Activated T-cell treated with anti-CD3 and anti-CD28 coated beads, Interleukin-2, amount 50 U/mL, for 4 hours (primary cell): ENCODE results near the gene CAMK1D. TPM values are rescaled to one million over a fixed set of nuclear protein-coding genes. Genes with fewer than 3 reads are reported as not detected.

Source experiments
- ATAC-seq, 2 donors: fragments of 200-7000 bp; cut with Tn5 transposase; one replicate each; pipeline ENCODE4 v1.10.0; 2021
- DNase-seq: peaks from one replicate; pipeline ENCODE4 v3.0.0-alpha.2; 2020
- H3K27me3 Mint-ChIP-seq: one replicate; pipeline ENCODE4 v1.8.0; 2021; ENCODE audit warnings: low read depth, mixed read lengths
- H3K36me3 Mint-ChIP-seq: one replicate; pipeline ENCODE4 v1.8.0; 2022; ENCODE audit warnings: mixed read lengths; ENCODE audit not compliant: insufficient read depth
- H3K4me1 Mint-ChIP-seq: one replicate; pipeline ENCODE4 v1.8.0; 2021; ENCODE audit warnings: low read depth, mixed read lengths
- H3K4me3 Mint-ChIP-seq: one replicate; pipeline ENCODE4 v1.8.0; 2021; ENCODE audit warnings: mild to moderate bottlenecking, moderate library complexity, mixed read lengths
- H3K9me3 Mint-ChIP-seq: one replicate; pipeline ENCODE4 v1.8.0; 2021; ENCODE audit warnings: mixed read lengths
- total RNA-seq, 3 donors: library from RNA; stranded (reverse); gene quantifications; one replicate each; pipeline ENCODE4 v1.2.1, GENCODE V29; 2021

Gene CAMK1D
- total RNA-seq, 3 donors from 2014 or later: 6.3 to 7.8 (median 6.7) TPM

- peaks cover 56% of the 10 kb centered on the region for H3K4me1 Mint-ChIP-seq
- ATAC-seq (no peak), DNase-seq (no peak)
- peaks cover 6% of the 10 kb centered on the region for H3K9me3 Mint-ChIP-seq
- H3K4me3 Mint-ChIP-seq: peak overlapping the region; percentile 62
- peaks cover 10% of the 10 kb centered on the region for H3K36me3 Mint-ChIP-seq
- no peaks in the 10 kb centered on the region for H3K27me3 Mint-ChIP-seq
Observed at GRCh38 chr10:12587451-12587888, 238.1 kb downstream of the CAMK1D start.

DNA sequence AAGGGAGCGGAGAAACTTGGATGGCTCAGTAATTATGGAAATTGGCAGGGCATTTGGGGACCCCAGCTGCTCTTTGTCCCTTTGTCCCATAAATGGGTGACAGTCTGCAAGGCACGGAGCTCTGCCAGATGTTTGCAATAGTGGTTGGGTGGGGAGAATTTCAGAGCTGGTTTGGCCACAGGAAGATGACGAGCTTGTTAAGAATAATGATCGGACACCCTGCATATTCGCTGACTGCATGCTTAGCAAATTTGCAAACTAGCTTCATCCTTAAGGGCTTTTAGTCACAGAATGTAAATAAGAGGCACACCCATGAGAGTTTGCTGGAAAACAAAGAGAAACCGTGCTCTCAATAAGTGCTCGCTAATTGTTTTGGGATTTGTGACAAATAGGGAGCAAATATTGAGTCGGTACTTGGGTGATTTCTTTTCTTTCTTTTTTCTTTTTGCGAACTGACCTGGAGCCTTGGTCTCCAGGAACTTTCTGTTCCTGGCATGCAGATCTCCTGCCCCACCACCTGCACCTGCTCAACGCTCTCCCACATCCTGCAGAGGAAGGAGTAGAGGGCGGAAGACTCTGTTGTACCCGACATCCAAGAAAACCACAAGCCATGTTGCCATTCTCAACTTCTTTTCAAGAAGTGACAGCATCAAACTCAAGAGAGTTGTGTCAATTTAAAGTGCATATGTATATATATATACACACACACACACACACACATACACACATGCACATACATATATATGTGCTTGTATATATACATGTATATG, 238.9 kb downstream of the CAMK1D start:
- Mint-ChIP-seq H3K9me3 (peaks cover 6% of the 10 kb centered on the region), H3K36me3 (peaks cover 6% of the 10 kb centered on the region), H3K4me3 (peak overlapping the region; percentile 62), H3K27me3 (no peaks in the 10 kb centered on the region), H3K4me1 (peaks cover 60% of the 10 kb centered on the region)
- no peak for ATAC-seq
- no peak for DNase-seq

GRCh38 chr10:12589291-12589690, 239.9 kb downstream of the CAMK1D start:
- no peak for ATAC-seq
- H3K36me3 Mint-ChIP-seq: peaks cover 3% of the 10 kb centered on the region
- H3K4me1 Mint-ChIP-seq: peaks cover 67% of the 10 kb centered on the region
- no peak overlapping the region for H3K4me3 Mint-ChIP-seq
- peaks cover 3% of the 10 kb centered on the region for H3K9me3 Mint-ChIP-seq
- no peak for DNase-seq
- no peaks in the 10 kb centered on the region for H3K27me3 Mint-ChIP-seq

GRCh38 chr10:12589791-12590190, 240.4 kb downstream of the CAMK1D start:
- Mint-ChIP-seq H3K36me3 (peaks cover 3% of the 10 kb centered on the region), H3K9me3 (peaks cover 3% of the 10 kb centered on the region), H3K27me3 (no peaks in the 10 kb centered on the region), H3K4me3 (no peak overlapping the region), H3K4me1 (peaks cover 72% of the 10 kb centered on the region)
- DNase-seq (no peak), ATAC-seq (no peak)

DNA sequence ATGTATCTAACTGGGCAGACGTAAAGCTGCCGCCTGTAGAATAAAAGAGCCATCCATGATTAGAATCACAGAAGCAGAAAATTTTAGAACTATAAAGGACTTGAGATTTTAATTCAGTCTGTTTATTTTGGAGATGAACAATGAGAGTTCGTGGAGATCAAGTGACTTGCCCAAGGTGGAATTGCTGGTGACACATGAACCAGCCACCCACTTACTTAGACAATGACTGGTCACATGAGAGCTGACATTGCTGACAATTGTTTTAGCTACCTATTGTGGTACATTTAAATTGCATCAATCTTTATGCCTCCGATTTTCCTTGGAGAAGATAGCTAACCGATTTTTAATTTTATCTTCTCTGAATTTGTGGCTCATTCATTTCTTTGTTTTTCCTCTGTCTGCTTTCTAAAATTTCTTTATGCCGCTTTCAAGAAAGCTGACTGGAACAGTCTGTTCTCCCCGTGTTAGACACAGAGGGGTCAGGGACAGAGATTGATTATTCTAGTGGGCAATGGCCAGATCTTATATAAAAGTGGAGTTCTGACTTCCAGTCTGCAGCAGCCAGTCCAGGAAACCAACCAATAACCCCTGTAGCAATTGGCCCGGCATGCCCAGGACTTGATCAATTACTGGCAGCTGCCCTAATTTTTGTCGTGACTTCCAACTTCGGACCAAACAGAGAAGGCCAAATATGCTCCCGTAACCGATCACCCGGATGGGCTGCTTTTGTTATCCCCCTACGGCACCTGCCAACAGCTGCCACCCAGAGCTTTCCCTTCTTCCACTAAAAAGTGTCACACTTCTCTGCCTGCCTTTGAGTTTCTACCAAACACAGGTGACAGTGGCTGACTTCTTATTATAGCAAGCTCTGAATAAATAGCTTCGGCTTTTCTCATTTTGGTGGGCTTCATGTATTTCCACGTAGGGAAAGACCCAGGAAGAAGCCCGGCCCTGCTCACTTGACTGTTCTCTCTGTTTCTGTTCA, 241.6 kb downstream of the CAMK1D start:
- peak in 1 of 2 donors; percentile 44 for ATAC-seq
- H3K4me3 Mint-ChIP-seq: no peak overlapping the region

DNA sequence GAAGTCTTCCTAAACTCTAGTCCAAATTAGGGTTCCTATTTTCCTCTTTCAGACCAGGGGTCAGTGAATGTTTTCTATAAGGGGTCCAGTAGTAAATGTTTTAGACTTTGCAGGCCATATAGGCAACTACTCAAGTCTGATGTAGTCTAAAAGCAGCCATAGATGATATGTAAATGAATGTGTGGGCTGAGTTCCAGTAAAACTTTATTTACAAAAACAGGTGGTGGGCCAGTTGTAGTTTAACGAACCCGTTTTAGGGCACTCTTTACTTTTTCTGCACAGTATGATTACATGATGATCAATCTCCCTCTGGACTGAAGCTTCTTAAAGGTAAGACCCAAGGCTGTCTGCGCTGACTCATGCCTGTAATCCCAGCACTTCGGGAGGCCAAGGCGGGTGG, 243.6 kb downstream of the CAMK1D start:
- no peak overlapping the region for H3K4me3 Mint-ChIP-seq
- no peak for DNase-seq
- H3K9me3 Mint-ChIP-seq: no peaks in the 10 kb centered on the region
- ATAC-seq: no peak
- peaks cover 77% of the 10 kb centered on the region for H3K4me1 Mint-ChIP-seq
- H3K27me3 Mint-ChIP-seq: no peaks in the 10 kb centered on the region
- peaks cover 2% of the 10 kb centered on the region for H3K36me3 Mint-ChIP-seq

More for the DNA sequence above, 241.6 kb downstream of the CAMK1D start:
- Mint-ChIP-seq H3K27me3 (no peaks in the 10 kb centered on the region), H3K4me1 (peaks cover 80% of the 10 kb centered on the region), H3K36me3 (peaks cover 2% of the 10 kb centered on the region), H3K9me3 (no peaks in the 10 kb centered on the region)
- DNase-seq: no peak

DNA sequence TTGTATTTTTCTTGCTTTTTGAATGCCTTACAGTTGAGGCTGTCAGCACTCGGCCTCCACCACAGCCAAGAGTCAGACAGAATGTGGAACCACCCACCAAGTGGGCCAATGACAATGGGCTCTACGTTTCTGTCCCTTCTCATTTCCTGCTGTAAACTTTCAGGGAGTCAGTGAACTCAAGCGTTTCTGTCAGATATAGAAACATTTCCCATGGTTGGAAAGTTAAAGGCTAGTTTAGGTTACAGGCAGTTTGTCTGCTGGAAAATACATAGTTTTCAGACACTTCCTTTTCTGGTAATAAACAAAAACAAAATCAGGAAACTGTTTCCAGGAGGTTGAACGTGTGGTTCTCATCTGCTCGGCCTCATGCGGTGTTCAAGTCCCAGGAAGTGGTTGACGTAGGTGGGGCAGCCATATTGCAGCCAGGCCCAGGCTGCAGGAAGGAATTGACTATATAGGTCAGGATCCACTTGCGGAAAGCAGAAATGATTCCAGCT, 245.1 kb downstream of the CAMK1D start:
- DNase-seq (no peak), ATAC-seq (peak; percentile 61 to 78)
- Mint-ChIP-seq H3K9me3 (no peaks in the 10 kb centered on the region), H3K4me1 (peaks cover 72% of the 10 kb centered on the region), H3K4me3 (no peak overlapping the region), H3K27me3 (no peaks in the 10 kb centered on the region), H3K36me3 (peaks cover 5% of the 10 kb centered on the region)

- peaks cover 10% of the 10 kb centered on the region for H3K36me3 Mint-ChIP-seq
- H3K4me1 Mint-ChIP-seq: peaks cover 58% of the 10 kb centered on the region
- DNase-seq (no peak), ATAC-seq (no peak)
- H3K4me3 Mint-ChIP-seq: no peak overlapping the region
- H3K27me3 Mint-ChIP-seq: no peaks in the 10 kb centered on the region
- H3K9me3 Mint-ChIP-seq: no peaks in the 10 kb centered on the region
Observed at GRCh38 chr10:12595936-12596576, 246.7 kb downstream of the CAMK1D start.

DNA sequence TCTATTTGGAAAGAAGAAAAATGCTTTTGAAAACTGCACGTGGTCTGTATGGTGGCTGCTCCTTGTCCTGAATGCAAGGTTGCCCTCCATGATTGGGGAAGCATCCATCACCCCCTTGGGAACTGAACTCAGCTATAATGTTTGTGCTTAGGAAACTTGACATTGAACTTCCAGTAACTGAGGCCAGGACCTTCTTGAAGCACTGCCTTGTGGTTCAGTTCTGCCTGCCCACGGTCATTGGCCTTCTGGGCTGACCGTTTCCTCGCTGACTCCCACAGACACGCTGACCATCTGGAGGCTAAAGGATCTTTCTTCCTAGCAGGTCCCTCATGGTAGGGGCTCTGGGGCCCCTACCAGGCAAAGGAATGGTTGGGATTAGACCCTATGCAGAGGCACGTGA, 247.8 kb downstream of the CAMK1D start:
- Mint-ChIP-seq H3K36me3 (peaks cover 10% of the 10 kb centered on the region), H3K9me3 (no peaks in the 10 kb centered on the region), H3K4me1 (peaks cover 50% of the 10 kb centered on the region), H3K4me3 (no peak overlapping the region), H3K27me3 (no peaks in the 10 kb centered on the region)
- no peak for ATAC-seq
- DNase-seq: no peak

DNA sequence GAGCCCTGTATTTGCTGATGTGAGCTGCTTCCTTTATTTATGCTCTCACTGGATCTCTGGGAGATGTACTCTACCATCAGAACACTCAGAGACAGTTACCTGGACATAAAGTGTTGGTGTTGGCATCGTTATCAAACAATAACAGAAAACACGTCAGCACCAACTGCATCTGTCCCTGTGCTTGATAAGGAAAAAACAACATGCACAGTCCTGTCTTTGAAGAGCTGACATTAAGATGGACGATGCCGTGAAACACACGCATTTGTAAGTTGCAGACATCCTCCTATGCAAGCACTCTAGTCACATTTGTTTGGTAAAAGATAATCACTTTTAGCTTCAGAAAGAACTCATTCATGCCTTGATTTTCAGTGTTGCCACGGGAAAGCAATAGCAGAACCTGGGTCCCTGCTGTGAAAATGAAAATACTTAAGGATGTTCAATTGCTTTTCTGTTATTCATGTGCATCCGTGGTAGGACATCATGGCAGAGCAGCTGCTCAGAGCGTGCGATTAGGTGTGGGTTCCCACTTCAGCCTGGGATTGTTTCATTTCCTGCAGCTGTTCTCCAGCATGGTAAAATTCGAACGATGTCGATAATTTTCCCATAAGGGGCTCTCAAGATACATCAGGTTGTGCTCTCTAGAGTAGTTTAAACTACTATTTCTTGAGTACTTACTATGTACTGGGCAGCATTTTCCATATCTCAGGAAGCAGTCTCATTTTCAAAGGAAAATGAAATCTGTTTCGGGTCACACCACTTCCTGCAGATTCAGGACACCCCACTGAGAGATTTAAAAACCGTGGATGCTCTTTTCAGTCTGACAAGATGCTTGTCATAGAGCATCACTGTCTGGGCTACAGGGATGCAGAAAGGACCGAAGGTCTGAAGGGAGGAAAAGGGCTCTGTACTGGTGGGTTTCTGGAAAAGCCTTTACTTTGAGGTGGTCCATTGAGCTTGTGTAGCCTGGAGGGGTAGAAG, 248.7 kb downstream of the CAMK1D start:
- no peak for ATAC-seq
- H3K36me3 Mint-ChIP-seq: peaks cover 10% of the 10 kb centered on the region
- no peaks in the 10 kb centered on the region for H3K9me3 Mint-ChIP-seq
- H3K4me3 Mint-ChIP-seq: no peak overlapping the region
- H3K4me1 Mint-ChIP-seq: peaks cover 46% of the 10 kb centered on the region
- no peak for DNase-seq
- H3K27me3 Mint-ChIP-seq: no peaks in the 10 kb centered on the region

- DNase-seq: no peak
- Mint-ChIP-seq H3K4me3 (no peak overlapping the region), H3K9me3 (no peaks in the 10 kb centered on the region), H3K4me1 (peaks cover 32% of the 10 kb centered on the region), H3K27me3 (no peaks in the 10 kb centered on the region), H3K36me3 (peaks cover 8% of the 10 kb centered on the region)
- ATAC-seq: no peak
Observed at GRCh38 chr10:12600652-12601051, 251.3 kb downstream of the CAMK1D start.

GRCh38 chr10:12602521-12602920, 253.2 kb downstream of the CAMK1D start:
- ATAC-seq (no peak), DNase-seq (no peak)
- Mint-ChIP-seq H3K4me1 (peaks cover 35% of the 10 kb centered on the region), H3K9me3 (no peaks in the 10 kb centered on the region), H3K27me3 (no peaks in the 10 kb centered on the region), H3K36me3 (peaks cover 8% of the 10 kb centered on the region), H3K4me3 (no peak overlapping the region)

- H3K4me3 Mint-ChIP-seq: no peak overlapping the region
- no peak for DNase-seq
- H3K27me3 Mint-ChIP-seq: no peaks in the 10 kb centered on the region
- no peaks in the 10 kb centered on the region for H3K9me3 Mint-ChIP-seq
- ATAC-seq: no peak
- H3K36me3 Mint-ChIP-seq: peaks cover 8% of the 10 kb centered on the region
- peaks cover 22% of the 10 kb centered on the region for H3K4me1 Mint-ChIP-seq
Observed at GRCh38 chr10:12603766-12604470, 254.6 kb downstream of the CAMK1D start.
